GM12878 (cell line): ENCODE measurements around the gene SLAMF8.

Experiments used
- E4F1 ChIP-seq: fragments of 450-650 bp; IDR thresholded peaks from 2 replicates; pipeline ENCODE4 v1.6.1; 2018; ENCODE audit warnings: borderline replicate concordance, mild to moderate bottlenecking; ENCODE audit not compliant: partially characterized antibody
- ESRRA ChIP-seq: IDR thresholded peaks from 2 replicates; pipeline ENCODE4 v1.6.1; 2012; ENCODE audit warnings: mild to moderate bottlenecking, low read length, improper control_type of control experiment
- FOXM1 ChIP-seq: IDR thresholded peaks from 2 replicates; pipeline ENCODE4 v1.6.1; 2012; ENCODE audit warnings: low read depth, mild to moderate bottlenecking, inconsistent platforms, low read length, moderate library complexity

DNA sequence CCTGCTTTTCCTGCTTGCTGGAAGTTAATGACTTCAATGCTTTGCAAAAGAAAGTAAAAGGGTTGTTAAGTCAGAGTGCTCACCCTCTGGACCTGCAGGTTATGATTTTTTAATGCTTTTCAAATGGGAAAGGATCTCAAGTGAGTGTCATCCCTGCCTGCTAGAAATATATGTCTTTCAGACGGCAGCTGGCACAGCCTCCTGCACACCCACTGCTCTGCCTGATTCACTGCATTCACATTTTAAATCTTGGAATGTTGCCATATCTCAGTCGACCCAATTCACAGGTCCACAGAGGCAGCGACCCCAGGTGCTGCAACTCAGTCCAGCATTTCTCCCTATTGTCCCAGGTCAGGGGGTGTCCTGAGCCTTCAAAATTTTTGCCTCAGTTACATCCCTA, 35.2 kb upstream of the SLAMF8 start:
- TF ChIP-seq E4F1 (no peak), FOXM1 (no peak), ESRRA (no peak)
